ENCODE measurements around the gene ASXL1.

- TF ChIP-seq POLR2A (IDR thresholded peaks at IDR 0.05; ENCODE audit: low read depth, low read length), result no peak
- TF ChIP-seq POLR2AphosphoS5 (IDR thresholded peaks at IDR 0.05; ENCODE audit: low read depth, low read length), result no peak
These were observed 93.2 kb downstream of the ASXL1 start for GRCh38 chr20:32451340-32451681.
